Measurements from ENCODE around the gene PROK2.

DNA sequence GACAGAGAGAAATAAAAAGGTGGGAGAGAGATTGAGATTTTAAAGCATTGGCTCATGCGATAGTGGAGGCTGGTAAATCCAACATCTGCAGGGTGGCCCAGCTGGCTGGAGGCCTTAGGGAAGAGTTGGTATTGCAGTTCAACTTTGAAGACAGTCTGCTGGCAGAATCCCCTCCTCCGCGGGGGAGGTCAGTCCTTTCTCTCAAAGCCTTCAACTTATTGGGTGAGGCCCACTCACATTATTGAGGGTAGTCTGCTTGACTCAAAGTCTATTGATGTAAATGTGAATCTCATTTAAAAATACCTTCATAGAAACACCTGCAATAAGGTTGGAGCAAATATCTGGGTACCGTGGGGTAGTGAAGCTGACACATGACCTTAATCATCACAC, 31.8 kb upstream of the PROK2 start:
- no peak for TF ChIP-seq POLR2A (IDR thresholded peaks at IDR 0.05)
- TF ChIP-seq, protein P1, sequence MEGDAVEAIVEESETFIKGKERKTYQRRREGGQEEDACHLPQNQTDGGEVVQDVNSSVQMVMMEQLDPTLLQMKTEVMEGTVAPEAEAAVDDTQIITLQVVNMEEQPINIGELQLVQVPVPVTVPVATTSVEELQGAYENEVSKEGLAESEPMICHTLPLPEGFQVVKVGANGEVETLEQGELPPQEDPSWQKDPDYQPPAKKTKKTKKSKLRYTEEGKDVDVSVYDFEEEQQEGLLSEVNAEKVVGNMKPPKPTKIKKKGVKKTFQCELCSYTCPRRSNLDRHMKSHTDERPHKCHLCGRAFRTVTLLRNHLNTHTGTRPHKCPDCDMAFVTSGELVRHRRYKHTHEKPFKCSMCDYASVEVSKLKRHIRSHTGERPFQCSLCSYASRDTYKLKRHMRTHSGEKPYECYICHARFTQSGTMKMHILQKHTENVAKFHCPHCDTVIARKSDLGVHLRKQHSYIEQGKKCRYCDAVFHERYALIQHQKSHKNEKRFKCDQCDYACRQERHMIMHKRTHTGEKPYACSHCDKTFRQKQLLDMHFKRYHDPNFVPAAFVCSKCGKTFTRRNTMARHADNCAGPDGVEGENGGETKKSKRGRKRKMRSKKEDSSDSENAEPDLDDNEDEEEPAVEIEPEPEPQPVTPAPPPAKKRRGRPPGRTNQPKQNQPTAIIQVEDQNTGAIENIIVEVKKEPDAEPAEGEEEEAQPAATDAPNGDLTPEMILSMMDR (IDR thresholded peaks at IDR 0.05) = no peak

Measured in lower leg skin (tissue), 3 donors.